GM12878 (cell line): ENCODE measurements around the gene IL10RA. TPM values are rescaled to one million over a fixed set of nuclear protein-coding genes. Genes with fewer than 3 reads are reported as not detected.

ENCODE experiments used
- BACH1 ChIP-seq: fragments of 450-650 bp; IDR thresholded peaks from 2 replicates; pipeline ENCODE4 v1.6.1; 2017; ENCODE audit warnings: mild to moderate bottlenecking, borderline replicate concordance
- CBFB ChIP-seq: IDR thresholded peaks from 2 replicates; pipeline ENCODE4 v1.6.1; 2016; ENCODE audit warnings: antibody characterized with exemption, low read depth
- CBX5 ChIP-seq: sonication (generic); IDR thresholded peaks from 2 replicates; pipeline ENCODE4 v1.6.1; 2016; ENCODE audit warnings: low read depth, moderate library complexity, mild to moderate bottlenecking, inconsistent platforms
- CHD1 ChIP-seq: IDR thresholded peaks from 2 replicates; pipeline ENCODE4 v1.6.1; 2012; ENCODE audit warnings: low read depth, low read length, improper control_type of control experiment
- FOXK2 ChIP-seq: fragments of 450-650 bp; IDR thresholded peaks from 2 replicates; pipeline ENCODE4 v1.6.1; 2017; ENCODE audit warnings: mild to moderate bottlenecking, moderate library complexity
- MTA2 ChIP-seq: fragments of 450-650 bp; IDR thresholded peaks from 2 replicates; pipeline ENCODE4 v1.6.1; 2016; ENCODE audit warnings: low read depth, mild to moderate bottlenecking, moderate library complexity
- NFYB ChIP-seq: IDR thresholded peaks from 2 replicates; pipeline ENCODE4 v1.6.1; 2011; ENCODE audit warnings: low read depth, mild to moderate bottlenecking, low read length, improper control_type of control experiment, moderate library complexity; ENCODE audit not compliant: insufficient read depth
- NRF1 ChIP-seq: conservative IDR thresholded peaks from 2 replicates; pipeline ENCODE4 v1.6.1; 2011; ENCODE audit warnings: mild to moderate bottlenecking, low read depth, low read length, improper control_type of control experiment
- POLR2A ChIP-seq: IDR thresholded peaks from 2 replicates; pipeline ENCODE4 v1.6.1; 2011; ENCODE audit warnings: low read depth, mild to moderate bottlenecking, low read length
- POLR2AphosphoS5 ChIP-seq: IDR thresholded peaks from 2 replicates; pipeline ENCODE4 v1.6.1; 2011; ENCODE audit warnings: mild to moderate bottlenecking, low read length, inconsistent platforms
- RBBP5 ChIP-seq: fragments of 200-600 bp; sonication (generic); conservative IDR thresholded peaks from 2 replicates; pipeline ENCODE4 v1.6.1; 2016
- SMARCA5 ChIP-seq: fragments of 450-650 bp; IDR thresholded peaks from 2 replicates; pipeline ENCODE4 v1.6.1; 2017; ENCODE audit warnings: mild to moderate bottlenecking
- TCF12 ChIP-seq: IDR thresholded peaks from 2 replicates; pipeline ENCODE4 v1.6.1; 2011; ENCODE audit warnings: low read depth, mild to moderate bottlenecking, low read length
- ZNF207 ChIP-seq: fragments of 450-650 bp; IDR thresholded peaks from 2 replicates; pipeline ENCODE4 v1.6.1; 2014; ENCODE audit warnings: antibody characterized with exemption, mild to moderate bottlenecking, borderline replicate concordance
- ZNF274 ChIP-seq: IDR thresholded peaks from one replicate; pipeline ENCODE4 v1.8.0; 2011; ENCODE audit not compliant: insufficient read length, insufficient read depth
- polyA plus RNA-seq, 11 experiments: library from polyadenylated mRNA; depleted of rRNA in 4 of 11; unstranded in 6 of 11; stranded (reverse) in 5 of 11; fragments of >200 nt; fragmentation: Nextera tagmentation in 4 of 11; fragmentation: Illumina TruSeq in 1 of 11; extraction: Ambion mirVana in 4 of 11; extraction: Trizol in 1 of 11; gene quantifications; 1 replicate in 1 of 11; 2 replicates in 10 of 11; pipeline versions ENCODE4 v1.2.1 to v1.2.3, GENCODE V29; 2011 to 2016; ENCODE audit warnings: inconsistent platforms in 2 of 11, missing spikeins in 2 of 11, low read depth in 1 of 11
- total RNA-seq, 4 experiments: library from RNA; depleted of rRNA in 3 of 4; stranded (reverse); fragments of >200 nt in 3 of 4; fragmentation: Illumina TruSeq in 1 of 4; extraction: Trizol in 1 of 4; gene quantifications; 2 replicates each; pipeline versions ENCODE4 v1.2.1 to v1.2.3, GENCODE V29; 2013 to 2021
- TF ChIP-seq, protein P1 (sequence below): fragments of 450-650 bp; IDR thresholded peaks from 2 replicates; pipeline ENCODE4 v1.6.1; 2014; ENCODE audit warnings: mild to moderate bottlenecking
- TF ChIP-seq, protein P2 (sequence below): fragments of 450-650 bp; IDR thresholded peaks from 2 replicates; pipeline ENCODE4 v1.6.1; 2016; ENCODE audit warnings: mild to moderate bottlenecking, moderate library complexity, borderline replicate concordance
- TF ChIP-seq, protein P3 (sequence below): fragments of 450-650 bp; IDR thresholded peaks from 2 replicates; pipeline ENCODE4 v1.6.1; 2018; ENCODE audit warnings: mild to moderate bottlenecking, low read depth, moderate library complexity; ENCODE audit not compliant: partially characterized antibody
- TF ChIP-seq, protein P4 (sequence below): fragments of 450-650 bp; IDR thresholded peaks from 2 replicates; pipeline ENCODE4 v1.6.1; 2017; ENCODE audit warnings: mild to moderate bottlenecking, moderate library complexity

Gene IL10RA
- total and polyA plus RNA-seq, 10 of the 15 experiments (the other 5 are each of a cell fraction or from before 2014, with no cell fraction given), result 0.77 to 45.9 (median 9.6) TPM

DNA sequence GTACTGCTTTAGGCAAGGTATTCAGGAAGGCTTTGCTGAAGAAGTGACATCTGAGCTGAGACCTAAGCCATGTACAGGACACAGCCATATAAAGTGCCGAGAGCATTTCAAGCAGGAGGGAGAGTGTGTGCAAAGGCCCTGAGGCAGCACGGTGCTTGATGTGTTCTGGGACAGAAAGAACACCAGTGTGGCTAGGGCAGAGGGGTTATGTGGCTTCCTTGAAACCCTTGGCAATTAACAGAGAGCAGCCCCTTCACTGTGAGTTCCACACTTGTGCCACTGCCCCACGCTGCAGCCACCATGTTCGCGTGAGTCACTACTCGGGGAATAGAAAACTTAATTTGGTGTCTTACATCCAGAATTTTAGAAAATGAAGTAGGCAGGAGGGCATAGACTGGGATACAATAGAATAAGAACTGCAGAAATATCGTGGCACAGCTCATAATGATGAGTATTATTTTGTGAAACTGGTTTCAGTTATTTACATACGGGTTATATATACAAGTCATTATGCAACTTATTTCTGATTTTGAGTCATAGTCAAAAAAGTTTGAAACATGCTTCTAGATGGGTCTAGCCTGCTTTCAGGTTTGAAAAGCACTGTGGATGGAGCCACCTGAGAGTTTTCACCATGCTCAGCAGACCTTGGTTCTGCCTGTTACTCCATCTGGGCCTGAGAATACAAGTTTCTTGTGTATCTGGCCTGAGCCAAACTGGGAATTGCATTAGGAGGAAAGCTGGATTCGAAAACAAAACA lies 11.8 kb downstream of the IL10RA start (continued):
- TF ChIP-seq, protein P1, sequence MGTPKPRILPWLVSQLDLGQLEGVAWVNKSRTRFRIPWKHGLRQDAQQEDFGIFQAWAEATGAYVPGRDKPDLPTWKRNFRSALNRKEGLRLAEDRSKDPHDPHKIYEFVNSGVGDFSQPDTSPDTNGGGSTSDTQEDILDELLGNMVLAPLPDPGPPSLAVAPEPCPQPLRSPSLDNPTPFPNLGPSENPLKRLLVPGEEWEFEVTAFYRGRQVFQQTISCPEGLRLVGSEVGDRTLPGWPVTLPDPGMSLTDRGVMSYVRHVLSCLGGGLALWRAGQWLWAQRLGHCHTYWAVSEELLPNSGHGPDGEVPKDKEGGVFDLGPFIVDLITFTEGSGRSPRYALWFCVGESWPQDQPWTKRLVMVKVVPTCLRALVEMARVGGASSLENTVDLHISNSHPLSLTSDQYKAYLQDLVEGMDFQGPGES, result no peak
- TF ChIP-seq FOXK2 (no peak), RBBP5 (no peak), BACH1 (no peak; the same call in 1 of the 2 replicates), CHD1 (no peak), POLR2AphosphoS5 (no peak; the same call in none of the 2 replicates), NFYB (no peak), ZNF207 (no peak), MTA2 (peak; percentile 75), CBFB (no peak), TCF12 (0 out of 2 replicates have a peak, but pooled peaks have one; percentile 35), POLR2A (no peak), NRF1 (no peak), CBX5 (no peak; the same call in 1 of the 2 replicates), SMARCA5 (peak; percentile 98), ZNF274 (no peak)
- TF ChIP-seq, protein P2, sequence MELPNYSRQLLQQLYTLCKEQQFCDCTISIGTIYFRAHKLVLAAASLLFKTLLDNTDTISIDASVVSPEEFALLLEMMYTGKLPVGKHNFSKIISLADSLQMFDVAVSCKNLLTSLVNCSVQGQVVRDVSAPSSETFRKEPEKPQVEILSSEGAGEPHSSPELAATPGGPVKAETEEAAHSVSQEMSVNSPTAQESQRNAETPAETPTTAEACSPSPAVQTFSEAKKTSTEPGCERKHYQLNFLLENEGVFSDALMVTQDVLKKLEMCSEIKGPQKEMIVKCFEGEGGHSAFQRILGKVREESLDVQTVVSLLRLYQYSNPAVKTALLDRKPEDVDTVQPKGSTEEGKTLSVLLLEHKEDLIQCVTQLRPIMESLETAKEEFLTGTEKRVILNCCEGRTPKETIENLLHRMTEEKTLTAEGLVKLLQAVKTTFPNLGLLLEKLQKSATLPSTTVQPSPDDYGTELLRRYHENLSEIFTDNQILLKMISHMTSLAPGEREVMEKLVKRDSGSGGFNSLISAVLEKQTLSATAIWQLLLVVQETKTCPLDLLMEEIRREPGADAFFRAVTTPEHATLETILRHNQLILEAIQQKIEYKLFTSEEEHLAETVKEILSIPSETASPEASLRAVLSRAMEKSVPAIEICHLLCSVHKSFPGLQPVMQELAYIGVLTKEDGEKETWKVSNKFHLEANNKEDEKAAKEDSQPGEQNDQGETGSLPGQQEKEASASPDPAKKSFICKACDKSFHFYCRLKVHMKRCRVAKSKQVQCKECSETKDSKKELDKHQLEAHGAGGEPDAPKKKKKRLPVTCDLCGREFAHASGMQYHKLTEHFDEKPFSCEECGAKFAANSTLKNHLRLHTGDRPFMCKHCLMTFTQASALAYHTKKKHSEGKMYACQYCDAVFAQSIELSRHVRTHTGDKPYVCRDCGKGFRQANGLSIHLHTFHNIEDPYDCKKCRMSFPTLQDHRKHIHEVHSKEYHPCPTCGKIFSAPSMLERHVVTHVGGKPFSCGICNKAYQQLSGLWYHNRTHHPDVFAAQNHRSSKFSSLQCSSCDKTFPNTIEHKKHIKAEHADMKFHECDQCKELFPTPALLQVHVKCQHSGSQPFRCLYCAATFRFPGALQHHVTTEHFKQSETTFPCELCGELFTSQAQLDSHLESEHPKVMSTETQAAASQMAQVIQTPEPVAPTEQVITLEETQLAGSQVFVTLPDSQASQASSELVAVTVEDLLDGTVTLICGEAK, result no peak
- TF ChIP-seq, protein P3, sequence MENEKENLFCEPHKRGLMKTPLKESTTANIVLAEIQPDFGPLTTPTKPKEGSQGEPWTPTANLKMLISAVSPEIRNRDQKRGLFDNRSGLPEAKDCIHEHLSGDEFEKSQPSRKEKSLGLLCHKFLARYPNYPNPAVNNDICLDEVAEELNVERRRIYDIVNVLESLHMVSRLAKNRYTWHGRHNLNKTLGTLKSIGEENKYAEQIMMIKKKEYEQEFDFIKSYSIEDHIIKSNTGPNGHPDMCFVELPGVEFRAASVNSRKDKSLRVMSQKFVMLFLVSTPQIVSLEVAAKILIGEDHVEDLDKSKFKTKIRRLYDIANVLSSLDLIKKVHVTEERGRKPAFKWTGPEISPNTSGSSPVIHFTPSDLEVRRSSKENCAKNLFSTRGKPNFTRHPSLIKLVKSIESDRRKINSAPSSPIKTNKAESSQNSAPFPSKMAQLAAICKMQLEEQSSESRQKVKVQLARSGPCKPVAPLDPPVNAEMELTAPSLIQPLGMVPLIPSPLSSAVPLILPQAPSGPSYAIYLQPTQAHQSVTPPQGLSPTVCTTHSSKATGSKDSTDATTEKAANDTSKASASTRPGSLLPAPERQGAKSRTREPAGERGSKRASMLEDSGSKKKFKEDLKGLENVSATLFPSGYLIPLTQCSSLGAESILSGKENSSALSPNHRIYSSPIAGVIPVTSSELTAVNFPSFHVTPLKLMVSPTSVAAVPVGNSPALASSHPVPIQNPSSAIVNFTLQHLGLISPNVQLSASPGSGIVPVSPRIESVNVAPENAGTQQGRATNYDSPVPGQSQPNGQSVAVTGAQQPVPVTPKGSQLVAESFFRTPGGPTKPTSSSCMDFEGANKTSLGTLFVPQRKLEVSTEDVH, result no peak
- TF ChIP-seq, protein P4, sequence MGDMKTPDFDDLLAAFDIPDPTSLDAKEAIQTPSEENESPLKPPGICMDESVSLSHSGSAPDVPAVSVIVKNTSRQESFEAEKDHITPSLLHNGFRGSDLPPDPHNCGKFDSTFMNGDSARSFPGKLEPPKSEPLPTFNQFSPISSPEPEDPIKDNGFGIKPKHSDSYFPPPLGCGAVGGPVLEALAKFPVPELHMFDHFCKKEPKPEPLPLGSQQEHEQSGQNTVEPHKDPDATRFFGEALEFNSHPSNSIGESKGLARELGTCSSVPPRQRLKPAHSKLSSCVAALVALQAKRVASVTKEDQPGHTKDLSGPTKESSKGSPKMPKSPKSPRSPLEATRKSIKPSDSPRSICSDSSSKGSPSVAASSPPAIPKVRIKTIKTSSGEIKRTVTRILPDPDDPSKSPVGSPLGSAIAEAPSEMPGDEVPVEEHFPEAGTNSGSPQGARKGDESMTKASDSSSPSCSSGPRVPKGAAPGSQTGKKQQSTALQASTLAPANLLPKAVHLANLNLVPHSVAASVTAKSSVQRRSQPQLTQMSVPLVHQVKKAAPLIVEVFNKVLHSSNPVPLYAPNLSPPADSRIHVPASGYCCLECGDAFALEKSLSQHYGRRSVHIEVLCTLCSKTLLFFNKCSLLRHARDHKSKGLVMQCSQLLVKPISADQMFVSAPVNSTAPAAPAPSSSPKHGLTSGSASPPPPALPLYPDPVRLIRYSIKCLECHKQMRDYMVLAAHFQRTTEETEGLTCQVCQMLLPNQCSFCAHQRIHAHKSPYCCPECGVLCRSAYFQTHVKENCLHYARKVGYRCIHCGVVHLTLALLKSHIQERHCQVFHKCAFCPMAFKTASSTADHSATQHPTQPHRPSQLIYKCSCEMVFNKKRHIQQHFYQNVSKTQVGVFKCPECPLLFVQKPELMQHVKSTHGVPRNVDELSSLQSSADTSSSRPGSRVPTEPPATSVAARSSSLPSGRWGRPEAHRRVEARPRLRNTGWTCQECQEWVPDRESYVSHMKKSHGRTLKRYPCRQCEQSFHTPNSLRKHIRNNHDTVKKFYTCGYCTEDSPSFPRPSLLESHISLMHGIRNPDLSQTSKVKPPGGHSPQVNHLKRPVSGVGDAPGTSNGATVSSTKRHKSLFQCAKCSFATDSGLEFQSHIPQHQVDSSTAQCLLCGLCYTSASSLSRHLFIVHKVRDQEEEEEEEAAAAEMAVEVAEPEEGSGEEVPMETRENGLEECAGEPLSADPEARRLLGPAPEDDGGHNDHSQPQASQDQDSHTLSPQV, result 0 out of 2 replicates have a peak, but pooled peaks have one; percentile 7
